CD4-positive, CD25-positive, alpha-beta regulatory T cell (primary cell): ENCODE data around the gene APOBEC2. TPM values are rescaled to one million over a fixed set of nuclear protein-coding genes. Genes with fewer than 3 reads are reported as not detected.
A peak's percentile ranks its signal among the peaks of the same experiment; 100 is the strongest.
"Not testable (repeated sequence)": the region's sequence is repeated elsewhere in the genome, so short reads cannot be mapped to it uniquely, and the experiment has no call there.

Source experiments
- ATAC-seq, 2 donors: fragments of 150-1000 bp; cut with Tn5 transposase; one replicate each; pipeline ENCODE4 v1.10.0; 2021; ENCODE audit warnings: low read depth in 2 of 2, moderate number of reproducible peaks in 2 of 2, moderate library complexity in 1 of 2
- DNase-seq, 3 donors: peaks; one replicate each; pipeline versions ENCODE4 v3.0.0 to v3.0.0-alpha.2; 2012 to 2022; ENCODE audit warnings: mixed read lengths in 1 of 3
- H3K27ac ChIP-seq: one replicate; pipeline ENCODE4 v1.7.0; 2013; ENCODE audit warnings: mild to moderate bottlenecking, low read length; ENCODE audit not compliant: insufficient read depth, poor library complexity, severe bottlenecking
- H3K27me3 ChIP-seq: one replicate; pipeline ENCODE4 v1.7.0; 2013; ENCODE audit warnings: low read length; ENCODE audit not compliant: control insufficient read depth, insufficient read depth
- H3K36me3 ChIP-seq: one replicate; pipeline ENCODE4 v1.7.0; 2013; ENCODE audit warnings: mild to moderate bottlenecking, low read length, moderate library complexity; ENCODE audit not compliant: control insufficient read depth, insufficient read depth
- H3K4me1 ChIP-seq: 2 replicates; pipeline ENCODE4 v1.7.0; 2013; ENCODE audit warnings: mild to moderate bottlenecking, low read length; ENCODE audit not compliant: insufficient read depth, control insufficient read depth, poor library complexity, severe bottlenecking
- H3K4me3 ChIP-seq: one replicate; pipeline ENCODE4 v1.7.0; 2013; ENCODE audit warnings: low read depth, mild to moderate bottlenecking, low read length, moderate library complexity
- H3K9me3 ChIP-seq, 2 experiments: 1 replicate in 1 of 2; 2 replicates in 1 of 2; pipeline ENCODE4 v1.7.0; 2013; ENCODE audit warnings: low read length in 2 of 2, mild to moderate bottlenecking in 1 of 2, moderate library complexity in 1 of 2; ENCODE audit not compliant: control insufficient read depth in 2 of 2
- H3K27ac Mint-ChIP-seq, 3 donors: one replicate each; pipeline ENCODE4 v1.8.0; 2020 to 2022; ENCODE audit warnings: mild to moderate bottlenecking in 3 of 3, mixed read lengths in 3 of 3, moderate library complexity in 2 of 3
- H3K27me3 Mint-ChIP-seq: one replicate; pipeline ENCODE4 v1.8.0; 2022; ENCODE audit warnings: mild to moderate bottlenecking, mixed read lengths
- H3K36me3 Mint-ChIP-seq: one replicate; pipeline ENCODE4 v1.8.0; 2020; ENCODE audit warnings: mixed read lengths
- H3K4me1 Mint-ChIP-seq, 4 donors: one replicate each; pipeline ENCODE4 v1.8.0; 2020 to 2022; ENCODE audit warnings: mixed read lengths in 4 of 4, mild to moderate bottlenecking in 1 of 4
- H3K4me3 Mint-ChIP-seq, 4 donors: one replicate each; pipeline ENCODE4 v1.8.0; 2020 to 2022; ENCODE audit warnings: mild to moderate bottlenecking in 4 of 4, mixed read lengths in 4 of 4, moderate library complexity in 3 of 4
- H3K9me3 Mint-ChIP-seq, 7 donors: one replicate each; pipeline ENCODE4 v1.8.0; 2020 to 2022; ENCODE audit warnings: mixed read lengths in 7 of 7, mild to moderate bottlenecking in 3 of 7, moderate library complexity in 2 of 7
- polyA plus RNA-seq, 4 donors: library from polyadenylated mRNA; unstranded; fragments of 300-500 nt; fragmentation: Illumina TruSeq; gene quantifications; one replicate each; pipeline ENCODE4 v1.2.3, GENCODE V29; 2021
- total RNA-seq: library from RNA; stranded (reverse); gene quantifications from one replicate; pipeline ENCODE4 v1.2.3, GENCODE V29; 2022

APOBEC2 gene
- total and polyA plus RNA-seq, 5 donors from 2014 or later = 0.67 to 1.1 (median 0.88) TPM; not detected in 1

GRCh38 chr6:41015860-41016259 is 37.1 kb upstream of the APOBEC2 start:
- H3K4me3 Mint-ChIP-seq, DNase-seq, H3K9me3 ChIP-seq, H3K27ac Mint-ChIP-seq, H3K36me3 Mint-ChIP-seq, H3K27me3 Mint-ChIP-seq, ATAC-seq, H3K4me1 Mint-ChIP-seq, H3K36me3 ChIP-seq, H3K4me3 ChIP-seq, H3K27ac ChIP-seq, H3K9me3 Mint-ChIP-seq, H3K4me1 ChIP-seq, H3K27me3 ChIP-seq: not testable (repeated sequence)

- no peaks in the 10 kb centered on the region for H3K9me3 ChIP-seq
- no peaks in the 10 kb centered on the region for H3K4me1 ChIP-seq
- no peak overlapping the region for H3K27ac ChIP-seq
- no peak overlapping the region for H3K4me3 ChIP-seq
- Mint-ChIP-seq H3K36me3 (no peaks in the 10 kb centered on the region), H3K27me3 (no peaks in the 10 kb centered on the region), H3K27ac (no peak overlapping the region), H3K4me1 (peaks cover 0 to 2% (median 0%) of the 10 kb centered on the region in 4 donors), H3K4me3 (no peak overlapping the region), H3K9me3 (peaks cover 0 to 4% (median 0%) of the 10 kb centered on the region in 7 donors)
- ATAC-seq = no peak
- no peaks in the 10 kb centered on the region for H3K27me3 ChIP-seq
- no peak for DNase-seq
- no peaks in the 10 kb centered on the region for H3K36me3 ChIP-seq
Measured at GRCh38 chr6:41017663-41018062, 35.3 kb upstream of the APOBEC2 start.

DNA sequence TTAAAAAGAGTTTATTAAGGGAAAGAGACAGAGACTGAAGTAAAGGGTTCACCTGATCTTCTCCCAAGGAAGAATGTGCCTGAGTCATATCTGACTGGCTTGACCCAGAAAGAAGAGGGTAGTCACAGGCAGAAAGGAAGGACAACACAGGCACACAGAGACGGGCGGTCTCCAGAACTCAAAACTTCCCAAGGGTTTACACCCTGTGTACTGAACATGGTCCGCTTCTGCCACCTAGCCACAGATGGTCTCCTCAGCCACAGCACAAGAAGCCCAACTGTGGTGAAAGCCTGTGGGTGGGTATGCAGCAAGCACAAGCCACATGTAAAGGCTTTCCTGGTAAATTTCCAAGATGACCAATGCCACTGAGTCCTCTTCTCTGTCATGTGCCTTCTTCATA is 31.2 kb upstream of the APOBEC2 start:
- Mint-ChIP-seq H3K36me3 (no peaks in the 10 kb centered on the region), H3K27ac (peak overlapping the region in 1 of 3 donors; percentile 2), H3K9me3 (peaks cover 0 to 2% (median 0%) of the 10 kb centered on the region in 7 donors), H3K4me1 (peaks cover 0 to 7% (median 4%) of the 10 kb centered on the region in 4 donors), H3K27me3 (no peaks in the 10 kb centered on the region), H3K4me3 (no peak overlapping the region)
- peaks cover under 1% of the 10 kb centered on the region for H3K4me1 ChIP-seq
- no peak for ATAC-seq
- no peak overlapping the region for H3K27ac ChIP-seq
- H3K4me3 ChIP-seq = no peak overlapping the region
- no peaks in the 10 kb centered on the region for H3K36me3 ChIP-seq
- no peaks in the 10 kb centered on the region for H3K27me3 ChIP-seq
- no peaks in the 10 kb centered on the region for H3K9me3 ChIP-seq
- no peak for DNase-seq

GRCh38 chr6:41022294-41022693 is 30.7 kb upstream of the APOBEC2 start:
- no peaks in the 10 kb centered on the region for H3K9me3 ChIP-seq
- no peaks in the 10 kb centered on the region for H3K36me3 Mint-ChIP-seq
- no peak overlapping the region for H3K4me3 Mint-ChIP-seq
- ATAC-seq = no peak
- H3K4me3 ChIP-seq = no peak overlapping the region
- no peak overlapping the region for H3K27ac ChIP-seq
- no peaks in the 10 kb centered on the region for H3K36me3 ChIP-seq
- no peak for DNase-seq
- no peaks in the 10 kb centered on the region for H3K27me3 ChIP-seq
- H3K4me1 Mint-ChIP-seq = peaks cover 4 to 10% (median 8%) of the 10 kb centered on the region in 4 donors
- H3K4me1 ChIP-seq = peaks cover 5% of the 10 kb centered on the region
- H3K27me3 Mint-ChIP-seq = no peaks in the 10 kb centered on the region
- peaks cover 0 to 2% (median 0%) of the 10 kb centered on the region in 7 donors for H3K9me3 Mint-ChIP-seq
- peak overlapping the region in 1 of 3 donors; percentile 2 for H3K27ac Mint-ChIP-seq

- Mint-ChIP-seq H3K4me1 (peaks cover 8 to 17% (median 14%) of the 10 kb centered on the region in 4 donors), H3K36me3 (no peaks in the 10 kb centered on the region)
- H3K27me3 ChIP-seq = no peaks in the 10 kb centered on the region
Measured at GRCh38 chr6:41023114-41023513, 29.9 kb upstream of the APOBEC2 start.

GRCh38 chr6:41025966-41026530 is 27.0 kb upstream of the APOBEC2 start:
- peak overlapping the region in 3 of 4 donors; percentile 6 to 44 (median 33) for H3K4me3 Mint-ChIP-seq

More at GRCh38 chr6:41023114-41023513, 29.9 kb upstream of the APOBEC2 start:
- H3K27me3 Mint-ChIP-seq = no peaks in the 10 kb centered on the region
- no peak for ATAC-seq
- Histone ChIP-seq H3K4me1 (peaks cover 12% of the 10 kb centered on the region), H3K4me3 (no peak overlapping the region), H3K27ac (no peak overlapping the region), H3K36me3 (no peaks in the 10 kb centered on the region), H3K9me3 (no peaks in the 10 kb centered on the region)
- no peak for DNase-seq
- peaks cover 0 to 2% (median 0%) of the 10 kb centered on the region in 7 donors for H3K9me3 Mint-ChIP-seq
- H3K4me3 Mint-ChIP-seq = no peak overlapping the region
- H3K27ac Mint-ChIP-seq = no peak overlapping the region

DNA sequence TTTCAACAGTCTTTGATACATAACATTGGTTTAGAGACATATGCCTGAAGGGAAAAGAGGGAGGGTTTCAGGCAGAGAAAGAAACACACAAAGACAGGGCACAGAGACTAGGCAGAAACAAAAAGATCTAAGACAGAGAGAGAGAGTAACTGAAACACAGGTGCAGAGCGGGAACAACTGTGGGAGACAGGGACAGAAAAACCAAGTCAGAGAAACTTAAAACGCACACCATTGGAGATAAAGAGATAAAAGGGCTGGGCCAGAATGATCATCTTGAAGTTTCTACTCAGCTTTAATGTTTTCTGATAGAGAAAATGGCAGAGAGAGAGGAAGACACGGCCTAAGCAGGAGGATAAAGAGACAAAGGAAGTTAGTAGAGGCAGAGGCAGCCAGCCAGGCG is 25.8 kb upstream of the APOBEC2 start:
- Mint-ChIP-seq H3K27me3 (no peaks in the 10 kb centered on the region), H3K27ac (peak overlapping the region; percentile 92 to 99 (median 93)), H3K9me3 (no peaks in the 10 kb centered on the region), H3K4me1 (peaks cover 8 to 31% (median 23%) of the 10 kb centered on the region in 4 donors), H3K4me3 (peak overlapping the region; percentile 88 to 95 (median 90)), H3K36me3 (no peaks in the 10 kb centered on the region)
- H3K4me3 ChIP-seq = peak overlapping the region; percentile 81
- peaks cover 25% of the 10 kb centered on the region for H3K4me1 ChIP-seq
- ATAC-seq = no peak
- no peaks in the 10 kb centered on the region for H3K36me3 ChIP-seq
- no peaks in the 10 kb centered on the region for H3K27me3 ChIP-seq
- no peak for DNase-seq
- H3K9me3 ChIP-seq = no peaks in the 10 kb centered on the region
- peak overlapping the region; percentile 65 for H3K27ac ChIP-seq

More at GRCh38 chr6:41025966-41026530, 27.0 kb upstream of the APOBEC2 start:
- ATAC-seq (no peak), DNase-seq (no peak)
- Mint-ChIP-seq H3K36me3 (no peaks in the 10 kb centered on the region), H3K27ac (peak overlapping the region in 2 of 3 donors; percentile 19 to 57), H3K27me3 (no peaks in the 10 kb centered on the region), H3K9me3 (no peaks in the 10 kb centered on the region), H3K4me1 (peaks cover 8 to 31% (median 23%) of the 10 kb centered on the region in 4 donors)
- Histone ChIP-seq H3K27ac (no peak overlapping the region), H3K36me3 (no peaks in the 10 kb centered on the region), H3K4me1 (peaks cover 25% of the 10 kb centered on the region), H3K27me3 (no peaks in the 10 kb centered on the region), H3K4me3 (no peak overlapping the region), H3K9me3 (no peaks in the 10 kb centered on the region)
